Measurements from ENCODE around the gene MAPK13.

The MAPK13 gene

DNA sequence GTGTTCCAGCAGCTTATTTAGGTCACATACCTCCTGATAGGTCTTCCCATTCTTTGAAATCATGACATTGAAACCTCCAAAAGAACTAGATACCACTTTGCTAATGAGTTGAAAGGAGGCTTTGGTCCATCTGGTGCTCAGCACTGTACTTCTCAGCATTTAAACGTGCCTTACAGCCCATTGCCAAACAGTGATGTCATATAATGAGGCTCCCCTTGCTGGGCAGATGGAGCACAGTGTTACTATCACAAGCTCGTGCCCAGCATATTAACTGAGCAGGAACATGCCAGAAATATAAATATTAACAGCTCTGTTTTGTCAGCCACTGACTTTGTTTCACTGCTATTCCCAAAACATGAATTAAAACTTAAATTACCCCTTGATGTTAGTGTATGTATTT, 25.5 kb upstream of the MAPK13 start:
- no peaks in the 10 kb centered on the region for H3K9me3 Mint-ChIP-seq
- H3K27me3 Mint-ChIP-seq: no peaks in the 10 kb centered on the region
- H3K4me3 Mint-ChIP-seq: no peak overlapping the region
- no peak for ATAC-seq (ENCODE audit: low read depth)
- DNase-seq (ENCODE audit: low spot score in 2 of 2): no peak
- H3K27ac Mint-ChIP-seq: no peak overlapping the region
- H3K4me1 Mint-ChIP-seq: peaks cover 21% of the 10 kb centered on the region
- H3K36me3 Mint-ChIP-seq: peaks cover 8% of the 10 kb centered on the region

- Mint-ChIP-seq H3K27me3 (no peaks in the 10 kb centered on the region), H3K36me3 (peaks cover 7% of the 10 kb centered on the region), H3K4me3 (peak overlapping the region; percentile 32), H3K27ac (peak overlapping the region; percentile 91), H3K4me1 (peaks cover 28% of the 10 kb centered on the region), H3K9me3 (no peaks in the 10 kb centered on the region)
- DNase-seq (ENCODE audit: low spot score in 2 of 2) (peak in 1 of 2 donors; percentile 42), ATAC-seq (ENCODE audit: low read depth) (peak; percentile 90)
These were observed 21.2 kb upstream of the MAPK13 start for GRCh38 chr6:36109092-36109491.

DNA sequence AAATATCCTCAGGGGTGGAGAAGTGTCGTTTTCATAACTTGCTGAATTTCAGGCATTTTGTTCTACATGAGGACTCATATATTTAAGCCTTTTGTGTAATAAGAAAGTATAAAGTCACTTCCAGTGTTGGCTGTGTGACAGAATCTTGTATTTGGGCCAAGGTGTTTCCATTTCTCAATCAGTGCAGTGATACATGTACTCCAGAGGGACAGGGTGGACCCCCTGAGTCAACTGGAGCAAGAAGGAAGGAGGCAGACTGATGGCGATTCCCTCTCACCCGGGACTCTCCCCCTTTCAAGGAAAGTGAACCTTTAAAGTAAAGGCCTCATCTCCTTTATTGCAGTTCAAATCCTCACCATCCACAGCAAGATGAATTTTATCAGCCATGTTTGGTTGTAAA, 20.3 kb upstream of the MAPK13 start:
- DNase-seq (ENCODE audit: low spot score in 2 of 2) (no peak), ATAC-seq (ENCODE audit: low read depth) (no peak)
- peak overlapping the region; percentile 91 for H3K27ac Mint-ChIP-seq
- no peak overlapping the region for H3K4me3 Mint-ChIP-seq
- peaks cover 7% of the 10 kb centered on the region for H3K36me3 Mint-ChIP-seq
- H3K27me3 Mint-ChIP-seq: no peaks in the 10 kb centered on the region
- H3K9me3 Mint-ChIP-seq: no peaks in the 10 kb centered on the region
- peaks cover 34% of the 10 kb centered on the region for H3K4me1 Mint-ChIP-seq

GRCh38 chr6:36110863-36111262, 19.4 kb upstream of the MAPK13 start:
- Mint-ChIP-seq H3K27ac (peak overlapping the region; percentile 49), H3K4me1 (peaks cover 35% of the 10 kb centered on the region), H3K4me3 (no peak overlapping the region)

DNA sequence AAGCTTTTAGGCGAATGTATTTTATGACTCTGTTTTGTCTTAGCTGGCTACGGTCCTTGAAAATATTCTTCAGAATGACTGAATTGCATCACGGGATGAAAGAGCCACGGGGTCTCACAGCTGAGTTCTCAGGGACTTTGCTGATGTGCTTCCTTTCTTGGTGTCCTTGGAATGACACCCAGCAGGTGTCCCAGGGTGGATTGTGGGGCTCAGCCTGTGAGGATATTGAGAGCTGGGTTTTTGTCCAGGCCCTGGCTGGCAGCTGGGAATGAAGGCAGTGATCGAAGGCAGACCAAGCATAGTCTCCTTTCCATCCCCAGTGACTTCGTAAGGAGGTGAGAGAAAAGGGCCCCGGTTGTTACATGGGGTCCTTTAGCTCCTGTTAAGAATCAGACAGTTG, 18.8 kb upstream of the MAPK13 start:
- no peak for ATAC-seq (ENCODE audit: low read depth)
- no peak for DNase-seq (ENCODE audit: low spot score in 2 of 2)
- Mint-ChIP-seq H3K4me1 (peaks cover 37% of the 10 kb centered on the region), H3K4me3 (no peak overlapping the region), H3K27ac (peak overlapping the region; percentile 49), H3K36me3 (peaks cover 7% of the 10 kb centered on the region), H3K27me3 (no peaks in the 10 kb centered on the region), H3K9me3 (no peaks in the 10 kb centered on the region)

More at GRCh38 chr6:36110863-36111262, 19.4 kb upstream of the MAPK13 start:
- Mint-ChIP-seq H3K36me3 (peaks cover 7% of the 10 kb centered on the region), H3K27me3 (no peaks in the 10 kb centered on the region), H3K9me3 (no peaks in the 10 kb centered on the region)
- ATAC-seq (ENCODE audit: low read depth) (no peak), DNase-seq (ENCODE audit: low spot score in 2 of 2) (no peak)

- peaks cover 47% of the 10 kb centered on the region for H3K4me1 Mint-ChIP-seq
- H3K27ac Mint-ChIP-seq: no peak overlapping the region
- H3K27me3 Mint-ChIP-seq: no peaks in the 10 kb centered on the region
- peaks cover 8% of the 10 kb centered on the region for H3K36me3 Mint-ChIP-seq
- no peak for DNase-seq (ENCODE audit: low spot score in 2 of 2)
- no peaks in the 10 kb centered on the region for H3K9me3 Mint-ChIP-seq
- H3K4me3 Mint-ChIP-seq: no peak overlapping the region
- ATAC-seq (ENCODE audit: low read depth): no peak
These were observed 17.3 kb upstream of the MAPK13 start for GRCh38 chr6:36113049-36113448.

DNA sequence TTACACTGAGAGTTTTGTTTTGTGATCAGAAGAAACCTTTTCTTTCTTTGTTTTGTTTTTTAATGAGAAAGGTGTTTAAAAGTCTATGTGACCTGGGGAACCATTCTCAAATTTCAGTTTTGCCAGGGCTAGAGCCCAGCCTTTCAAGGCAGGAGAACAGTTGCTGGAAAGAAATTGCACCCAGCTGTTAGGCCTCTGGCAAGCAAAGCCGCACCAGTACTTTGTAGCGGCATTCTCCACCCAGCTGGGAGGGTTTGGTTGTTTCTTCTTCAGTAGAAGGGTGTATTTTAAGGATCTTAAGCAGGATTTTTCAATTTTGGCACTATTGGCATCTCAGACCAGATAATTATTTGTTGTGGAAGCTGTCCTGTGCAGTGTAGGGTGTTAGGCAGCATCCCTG, 16.6 kb upstream of the MAPK13 start:
- peaks cover 47% of the 10 kb centered on the region for H3K4me1 Mint-ChIP-seq

DNA sequence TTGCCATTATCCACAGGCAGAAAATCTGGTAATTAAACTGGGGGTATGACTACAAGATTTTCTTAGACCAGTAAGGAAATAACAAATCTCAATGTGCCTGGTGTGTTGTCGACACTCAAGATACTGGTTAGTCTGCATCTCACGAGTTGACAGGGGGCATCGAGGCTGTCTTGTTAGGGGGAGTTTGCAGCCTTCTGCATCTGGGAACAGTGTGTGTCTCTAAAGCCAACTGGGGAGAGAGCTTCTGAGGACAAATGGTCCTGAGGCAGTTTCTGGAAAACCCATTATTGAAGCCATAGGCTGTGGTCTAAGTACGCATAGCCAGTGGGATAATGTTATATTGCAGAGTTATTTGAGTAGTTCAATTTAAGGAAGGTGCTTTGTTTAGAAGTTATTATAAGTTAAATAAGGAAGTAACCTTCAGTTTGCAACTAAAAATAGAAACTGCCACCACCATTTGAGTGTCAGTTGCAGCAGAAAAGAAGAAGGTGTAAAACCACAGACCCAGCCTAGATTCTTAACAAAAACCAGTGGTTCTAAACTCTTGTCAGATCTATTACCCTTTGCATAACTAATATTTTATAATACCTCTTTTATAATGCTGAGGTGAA, 15.4 kb upstream of the MAPK13 start:
- Mint-ChIP-seq H3K4me3 (peak overlapping the region; percentile 70), H3K27me3 (no peaks in the 10 kb centered on the region), H3K9me3 (no peaks in the 10 kb centered on the region), H3K27ac (peak overlapping the region; percentile 35), H3K36me3 (peaks cover 7% of the 10 kb centered on the region), H3K4me1 (peaks cover 46% of the 10 kb centered on the region)
- ATAC-seq (ENCODE audit: low read depth) (peak; percentile 87), DNase-seq (ENCODE audit: low spot score in 2 of 2) (no peak)

More for the DNA sequence above, 16.6 kb upstream of the MAPK13 start:
- Mint-ChIP-seq H3K27me3 (no peaks in the 10 kb centered on the region), H3K4me3 (peak overlapping the region; percentile 32), H3K27ac (no peak overlapping the region), H3K9me3 (no peaks in the 10 kb centered on the region), H3K36me3 (peaks cover 7% of the 10 kb centered on the region)
- DNase-seq (ENCODE audit: low spot score in 2 of 2): no peak
- ATAC-seq (ENCODE audit: low read depth): no peak

- ATAC-seq (ENCODE audit: low read depth) (no peak), DNase-seq (ENCODE audit: low spot score in 2 of 2) (no peak)
- peaks cover 49% of the 10 kb centered on the region for H3K4me1 Mint-ChIP-seq
- no peaks in the 10 kb centered on the region for H3K9me3 Mint-ChIP-seq
- H3K36me3 Mint-ChIP-seq: peaks cover 7% of the 10 kb centered on the region
- H3K27ac Mint-ChIP-seq: peak overlapping the region; percentile 35
- no peaks in the 10 kb centered on the region for H3K27me3 Mint-ChIP-seq
- H3K4me3 Mint-ChIP-seq: peak overlapping the region; percentile 8
These were observed 14.9 kb upstream of the MAPK13 start for GRCh38 chr6:36115412-36115811.

- no peak for ATAC-seq (ENCODE audit: low read depth)
- peaks cover 58% of the 10 kb centered on the region for H3K4me1 Mint-ChIP-seq
- peaks cover 7% of the 10 kb centered on the region for H3K36me3 Mint-ChIP-seq
- H3K27ac Mint-ChIP-seq: peak overlapping the region; percentile 2
- no peaks in the 10 kb centered on the region for H3K27me3 Mint-ChIP-seq
- H3K9me3 Mint-ChIP-seq: no peaks in the 10 kb centered on the region
- DNase-seq (ENCODE audit: low spot score in 2 of 2): no peak
- peak overlapping the region; percentile 24 for H3K4me3 Mint-ChIP-seq
These were observed 14.0 kb upstream of the MAPK13 start for GRCh38 chr6:36116066-36116864.

DNA sequence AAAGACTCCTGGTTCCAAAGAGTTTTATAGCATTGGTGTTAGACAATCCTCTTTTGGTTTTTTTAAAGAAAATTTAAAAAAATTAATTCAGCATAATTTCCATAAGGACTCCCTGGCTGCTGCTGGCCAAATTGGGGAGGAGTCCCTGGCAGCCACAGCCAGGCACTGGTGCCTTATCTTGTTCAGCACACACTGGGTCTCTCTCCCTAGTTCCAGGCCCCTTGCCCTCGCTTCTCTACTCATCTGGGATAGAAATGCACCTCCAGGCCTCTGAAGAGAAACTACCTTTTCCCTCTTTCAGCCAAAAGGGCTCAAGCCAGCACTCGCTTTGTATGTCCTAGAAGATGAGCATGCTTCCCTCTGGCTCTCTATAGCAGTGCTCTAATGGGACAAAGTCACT, 13.4 kb upstream of the MAPK13 start:
- H3K4me1 Mint-ChIP-seq: peaks cover 63% of the 10 kb centered on the region
- H3K27me3 Mint-ChIP-seq: no peaks in the 10 kb centered on the region
- H3K4me3 Mint-ChIP-seq: peak overlapping the region; percentile 1
- DNase-seq (ENCODE audit: low spot score in 2 of 2) (no peak), ATAC-seq (ENCODE audit: low read depth) (no peak)
- peak overlapping the region; percentile 14 for H3K27ac Mint-ChIP-seq
- H3K9me3 Mint-ChIP-seq: no peaks in the 10 kb centered on the region
- peaks cover 4% of the 10 kb centered on the region for H3K36me3 Mint-ChIP-seq

GRCh38 chr6:36117658-36118549, 12.4 kb upstream of the MAPK13 start:
- H3K27ac Mint-ChIP-seq: peak overlapping the region; percentile 14
- H3K36me3 Mint-ChIP-seq: peaks cover 2% of the 10 kb centered on the region
- DNase-seq (ENCODE audit: low spot score in 2 of 2) (no peak), ATAC-seq (ENCODE audit: low read depth) (no peak)
- no peaks in the 10 kb centered on the region for H3K27me3 Mint-ChIP-seq
- no peak overlapping the region for H3K4me3 Mint-ChIP-seq
- H3K4me1 Mint-ChIP-seq: peaks cover 69% of the 10 kb centered on the region
- no peaks in the 10 kb centered on the region for H3K9me3 Mint-ChIP-seq

- Mint-ChIP-seq H3K4me3 (peak overlapping the region; percentile 6), H3K4me1 (peaks cover 76% of the 10 kb centered on the region), H3K9me3 (no peaks in the 10 kb centered on the region), H3K27ac (peak overlapping the region; percentile 99), H3K27me3 (no peaks in the 10 kb centered on the region), H3K36me3 (peaks cover 2% of the 10 kb centered on the region)
- ATAC-seq (ENCODE audit: low read depth) (peak; percentile 39), DNase-seq (ENCODE audit: low spot score in 2 of 2) (no peak)
These were observed 11.7 kb upstream of the MAPK13 start for GRCh38 chr6:36118550-36119107.

GRCh38 chr6:36119209-36119608, 11.1 kb upstream of the MAPK13 start:
- DNase-seq (ENCODE audit: low spot score in 2 of 2) (no peak), ATAC-seq (ENCODE audit: low read depth) (no peak)
- peaks cover 2% of the 10 kb centered on the region for H3K36me3 Mint-ChIP-seq
- H3K9me3 Mint-ChIP-seq: no peaks in the 10 kb centered on the region
- H3K27ac Mint-ChIP-seq: peak overlapping the region; percentile 99
- H3K4me3 Mint-ChIP-seq: no peak overlapping the region
- peaks cover 77% of the 10 kb centered on the region for H3K4me1 Mint-ChIP-seq
- no peaks in the 10 kb centered on the region for H3K27me3 Mint-ChIP-seq
